ENCODE measurements around the gene LHX3.
A peak's percentile ranks its signal among the peaks of the same experiment; 100 is the strongest.

LHX3 gene

GRCh38 chr9:136204838-136205706 is at the start of gene LHX3:
TSS of gene LHX3 (minus strand) at chr9:136205128. CDS start at chr9:136205012, 116 bp downstream.
- DNase-seq (ENCODE audit: low read depth in 3 of 3, low spot score in 1 of 3): peak in 1 of 3 donors; percentile 13

GRCh38 chr9:136253246-136254130 is 48.6 kb upstream of the LHX3 start:
- DNase-seq (ENCODE audit: low read depth in 3 of 3, low spot score in 1 of 3): no peak

- no peak for DNase-seq (ENCODE audit: low read depth in 3 of 3, low spot score in 1 of 3)
Measured at GRCh38 chr9:136252846-136253245, 47.9 kb upstream of the LHX3 start.

- DNase-seq (ENCODE audit: low read depth in 3 of 3, low spot score in 1 of 3): no peak
Measured at GRCh38 chr9:136252281-136252680, 47.4 kb upstream of the LHX3 start.

GRCh38 chr9:136251264-136252115 is 46.6 kb upstream of the LHX3 start:
- DNase-seq (ENCODE audit: low read depth in 3 of 3, low spot score in 1 of 3): no peak

GRCh38 chr9:136250676-136251075 is 45.7 kb upstream of the LHX3 start:
- no peak for DNase-seq (ENCODE audit: low read depth in 3 of 3, low spot score in 1 of 3)

- no peak for DNase-seq (ENCODE audit: low read depth in 3 of 3, low spot score in 1 of 3)
Measured at GRCh38 chr9:136249877-136250559, 45.1 kb upstream of the LHX3 start.

GRCh38 chr9:136248951-136249876 is 44.3 kb upstream of the LHX3 start:
- DNase-seq (ENCODE audit: low read depth in 3 of 3, low spot score in 1 of 3): no peak

- DNase-seq (ENCODE audit: low read depth in 3 of 3, low spot score in 1 of 3): no peak
Measured at GRCh38 chr9:136247947-136248637, 43.2 kb upstream of the LHX3 start.

GRCh38 chr9:136247551-136247916 is 42.6 kb upstream of the LHX3 start:
- DNase-seq (ENCODE audit: low read depth in 3 of 3, low spot score in 1 of 3): no peak

- no peak for DNase-seq (ENCODE audit: low read depth in 3 of 3, low spot score in 1 of 3)
Measured at GRCh38 chr9:136246849-136247550, 42.1 kb upstream of the LHX3 start.

GRCh38 chr9:136245219-136246150 is 40.6 kb upstream of the LHX3 start, which contains the start of gene QSOX2:
TSS of gene QSOX2 (minus strand) at chr9:136245812. CDS start at chr9:136245803, 9 bp downstream.
- DNase-seq (ENCODE audit: low read depth in 3 of 3, low spot score in 1 of 3): peak; percentile 72 to 82 (median 77)

GRCh38 chr9:136244969-136245218 is 40.0 kb upstream of the LHX3 start:
- DNase-seq (ENCODE audit: low read depth in 3 of 3, low spot score in 1 of 3): no peak

GRCh38 chr9:136244122-136244968 is 39.4 kb upstream of the LHX3 start:
- DNase-seq (ENCODE audit: low read depth in 3 of 3, low spot score in 1 of 3): peak in 1 of 3 donors; percentile 27

GRCh38 chr9:136243631-136244030 is 38.7 kb upstream of the LHX3 start:
- DNase-seq (ENCODE audit: low read depth in 3 of 3, low spot score in 1 of 3): no peak

GRCh38 chr9:136242918-136243525 is 38.1 kb upstream of the LHX3 start:
- no peak for DNase-seq (ENCODE audit: low read depth in 3 of 3, low spot score in 1 of 3)
